A375 (cell line): ENCODE measurements around the gene RPP21. TPM values are rescaled to one million over a fixed set of nuclear protein-coding genes. Genes with fewer than 3 reads are reported as not detected.

Experiments used
- small RNA-seq: library from RNA; depleted of rRNA; stranded (forward); fragments of <200 nt; gene quantifications from one replicate; pipeline ENCODE3, GENCODE V24; 2014
- total RNA-seq: library from RNA; depleted of rRNA; stranded (reverse); fragments of >200 nt; shearing (Covaris generic); gene quantifications from 2 replicates; pipeline ENCODE4 v1.2.3, GENCODE V29; 2014; rRNA removed

Gene RPP21
- 34.9 and 40.2 TPM in 2 replicates for total RNA-seq

DNA sequence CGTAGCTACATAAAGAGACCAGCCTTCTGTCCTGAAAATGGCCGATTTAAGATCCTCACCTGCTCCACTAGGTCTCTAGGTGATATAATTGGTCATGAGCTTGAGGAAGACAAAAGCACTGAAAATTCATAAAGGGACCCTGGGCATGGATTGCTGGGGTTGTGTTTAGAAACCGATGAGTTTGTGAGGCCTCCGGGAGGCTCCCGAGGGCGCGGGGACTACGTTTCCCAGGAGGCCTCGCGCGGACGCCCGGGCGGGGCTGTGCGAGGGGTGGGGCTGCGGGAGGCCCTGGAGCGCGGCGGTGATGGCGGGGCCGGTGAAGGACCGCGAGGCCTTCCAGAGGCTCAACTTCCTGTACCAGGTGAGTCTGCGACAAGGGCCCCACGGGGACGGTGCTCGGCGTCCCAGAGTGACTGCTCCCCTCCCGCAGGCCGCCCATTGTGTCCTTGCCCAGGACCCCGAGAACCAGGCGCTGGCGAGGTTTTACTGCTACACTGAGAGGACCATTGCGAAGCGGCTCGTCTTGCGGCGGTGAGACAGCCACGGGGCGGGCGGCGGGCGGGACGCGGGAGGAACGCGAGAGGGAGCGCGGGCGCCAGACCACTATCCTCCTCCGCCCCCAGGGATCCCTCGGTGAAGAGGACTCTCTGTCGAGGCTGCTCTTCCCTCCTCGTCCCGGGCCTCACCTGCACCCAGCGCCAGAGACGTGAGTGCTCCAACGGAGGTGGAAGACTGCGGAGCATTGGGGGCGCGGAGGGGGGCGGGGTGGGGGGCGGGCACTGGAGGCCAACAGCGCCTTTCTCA lies at the start of gene RPP21:
Gene RPP21 (plus strand): TSS at position 289 of the 804 bp plus-strand sequence. CDS start 16 bp downstream, at position 305.

DNA sequence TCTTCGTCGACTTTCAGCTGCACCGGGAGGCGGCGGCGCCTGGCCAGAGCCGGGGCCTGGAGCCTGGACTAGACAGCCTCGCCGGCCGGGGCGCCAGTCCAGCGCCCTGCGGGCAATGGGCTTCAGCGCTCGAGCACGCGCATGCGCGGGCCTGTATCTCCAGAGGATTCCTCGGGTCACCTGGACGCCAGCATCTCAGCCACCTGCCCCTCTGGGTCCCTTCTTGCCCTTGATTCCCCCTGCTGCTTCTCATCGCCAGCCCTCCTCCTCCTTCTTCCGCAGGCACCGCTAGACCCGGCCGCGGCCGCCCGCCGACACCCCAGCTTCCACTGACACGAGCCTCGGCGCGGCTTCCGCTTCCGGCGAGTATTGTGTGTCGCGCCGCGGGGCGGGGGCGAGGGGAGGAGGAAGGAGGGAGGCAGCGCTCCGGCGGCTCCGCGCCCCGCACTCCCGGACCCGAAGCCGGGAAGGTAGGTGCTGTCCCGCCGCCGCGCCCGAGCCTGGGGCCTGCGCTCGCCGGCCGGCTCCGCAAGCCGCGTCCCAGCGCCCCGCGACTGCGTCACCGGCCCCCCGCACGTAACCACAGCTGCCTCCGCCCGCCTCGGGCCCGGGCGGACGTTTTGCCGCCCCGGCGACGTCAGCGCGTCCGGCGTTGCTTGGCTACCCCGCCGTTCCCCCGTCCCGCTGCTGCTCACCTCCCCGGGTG lies 18.3 kb upstream of the RPP21 start, which contains the start of gene TRIM39:
Gene TRIM39 (plus strand): TSS at position 402 of the 706 bp plus-strand sequence. CDS start 2,391 bp downstream, outside the sequence.

Small RNA genes lying within 50 kb of the gene (small RNA-seq; reads per million reads assigned to genes)
- gene HLA-N, result not detected

Other genes with a start within 250 kb of the RPP21 start
- gene TRIM31, start 232.1 kb upstream of the RPP21 start, total RNA-seq, result not detected in 2 replicates
- gene TRIM40, start 209.0 kb upstream of the RPP21 start, total RNA-seq, result not detected in 2 replicates
- not detected in 2 replicates for gene TRIM10, start 183.9 kb upstream of the RPP21 start, total RNA-seq
- gene TRIM15, start 181.6 kb upstream of the RPP21 start, total RNA-seq, result not detected in 2 replicates
- gene TRIM26, start 131.8 kb upstream of the RPP21 start, total RNA-seq, result 23.1 and 24.6 TPM in 2 replicates
- 10.6 and 12.8 TPM in 2 replicates for gene TRIM39, start 18.2 kb upstream of the RPP21 start, total RNA-seq
- gene HLA-E, start 144.4 kb downstream of the RPP21 start, total RNA-seq, result 116 and 124 TPM in 2 replicates
- gene GNL1, start 211.3 kb downstream of the RPP21 start, total RNA-seq, result 27.1 and 37.5 TPM in 2 replicates
- gene PRR3, start 212.1 kb downstream of the RPP21 start, total RNA-seq, result 9.2 and 15.1 TPM in 2 replicates
- 55.0 and 64.6 TPM in 2 replicates for gene ABCF1, start 226.3 kb downstream of the RPP21 start, total RNA-seq